ENCODE data around the gene NOTCH1.

GRCh38 chr9:136522314-136523237, 23.3 kb downstream of the NOTCH1 start:
- no peak for TF ChIP-seq FOXP2 (optimal IDR thresholded peaks at IDR 0.05; ENCODE audit: control extremely low read depth, extremely low read length, insufficient read depth)
- no peak for TF ChIP-seq POLR2AphosphoS5 (IDR thresholded peaks at IDR 0.05; ENCODE audit: borderline replicate concordance, low read depth, low read length)
- no peak for TF ChIP-seq EZH2 (IDR thresholded peaks at IDR 0.05)

All from SK-N-MC (cell line).